ENCODE results near the gene SAE1.
"Not testable (repeated sequence)": the region's sequence is repeated elsewhere in the genome, so short reads cannot be mapped to it uniquely, and the experiment has no call there.

Gene SAE1

DNA sequence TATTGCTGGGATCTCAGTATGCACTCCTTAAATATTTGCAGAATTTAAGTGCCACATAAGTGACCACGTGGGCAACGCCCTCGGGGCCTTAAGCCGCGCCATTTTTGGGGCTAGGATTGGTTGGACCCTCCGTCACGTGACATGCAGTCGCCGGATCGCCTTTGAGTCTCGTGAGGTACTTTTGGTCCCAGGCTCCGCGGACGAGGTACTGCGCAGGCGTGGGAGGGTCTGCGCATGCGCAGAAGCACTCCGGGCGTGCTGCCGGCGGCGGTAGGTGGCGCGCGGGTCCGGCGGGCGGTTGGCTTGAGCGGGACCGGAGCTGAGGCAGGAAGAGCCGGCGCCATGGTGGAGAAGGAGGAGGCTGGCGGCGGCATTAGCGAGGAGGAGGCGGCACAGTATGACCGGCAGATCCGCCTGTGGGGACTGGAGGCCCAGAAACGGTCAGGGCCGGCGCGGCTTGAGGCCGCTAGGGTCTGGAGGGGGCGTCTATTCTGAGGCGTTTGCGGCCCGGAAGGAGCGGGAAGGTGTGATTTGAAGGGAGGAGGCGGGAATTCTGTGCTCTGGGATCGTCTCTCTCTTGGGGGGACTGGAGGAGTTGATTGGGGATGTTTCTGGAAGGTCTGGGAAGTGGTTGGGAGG is at the start of gene SAE1:
Gene SAE1 (plus strand): TSS at position 247 of the 639 bp plus-strand sequence. CDS start 96 bp downstream, at position 343.
- DNase-seq, result peak; percentile 95 to 96

DNA sequence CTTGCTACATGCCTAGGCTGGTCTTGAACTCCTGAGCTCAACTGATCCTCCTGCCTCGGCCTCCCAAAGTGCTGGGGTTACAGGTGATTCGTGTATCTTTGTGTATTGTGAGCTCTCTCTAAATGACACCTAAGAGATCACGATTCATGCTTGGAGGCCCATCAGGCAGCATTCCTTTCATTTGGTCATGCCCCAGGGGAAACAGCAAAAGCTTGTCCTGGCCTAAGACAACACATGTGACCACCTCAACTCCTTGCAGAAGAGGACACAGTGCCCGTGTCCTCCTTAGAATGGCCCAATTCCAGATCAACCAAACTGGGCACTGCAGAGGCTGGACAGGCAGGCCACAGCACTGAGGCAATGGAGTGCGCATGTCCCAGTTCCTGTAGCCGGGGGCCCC is 49.5 kb upstream of the SAE1 start:
- no peak for DNase-seq

DNA sequence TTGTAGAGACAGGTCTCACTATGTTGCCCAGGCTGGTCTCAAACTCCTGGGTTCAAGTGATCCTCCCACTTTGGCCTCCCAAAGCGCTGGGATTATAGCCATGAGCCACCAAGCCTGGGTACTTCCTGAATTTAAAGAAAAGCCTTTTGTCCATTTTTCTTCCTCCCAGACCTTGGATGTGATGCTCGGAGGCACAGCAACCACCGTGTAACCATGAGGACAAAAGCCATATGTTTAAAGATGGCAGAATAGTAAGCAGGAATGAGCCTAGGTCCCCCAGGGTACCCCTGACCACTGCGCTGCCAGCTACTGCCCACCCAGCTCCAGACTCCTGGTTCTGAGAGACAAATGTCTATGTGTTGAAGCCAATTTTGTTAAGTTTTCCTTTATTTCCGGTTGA is 48.1 kb upstream of the SAE1 start:
- no peak for DNase-seq

DNA sequence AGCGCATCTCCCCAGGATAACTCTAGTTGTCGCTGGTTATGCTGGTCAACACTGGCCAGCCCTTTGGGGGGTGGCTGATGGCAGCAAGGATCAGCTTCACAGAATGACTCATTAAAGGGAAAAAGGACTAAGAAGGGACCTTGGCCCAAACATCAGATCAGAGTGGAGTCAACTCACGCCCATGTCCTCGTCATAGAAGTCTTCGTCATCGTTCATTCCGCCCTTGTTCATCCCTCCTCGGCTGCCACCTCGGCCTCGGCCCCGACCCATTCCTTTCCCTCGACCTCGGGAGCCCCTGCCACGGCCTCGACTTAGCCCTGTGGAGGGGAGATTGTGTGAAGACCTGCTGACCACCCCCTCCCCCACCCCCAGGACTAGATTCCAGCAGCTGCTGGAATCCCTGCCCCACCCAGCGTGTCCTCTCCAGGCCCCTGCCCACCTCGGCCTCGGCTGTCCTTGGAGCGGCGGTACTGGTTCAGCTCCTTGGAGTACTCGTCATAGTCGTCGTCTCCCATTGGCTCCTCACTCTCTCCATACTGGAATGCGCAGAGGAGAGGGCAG is 45.7 kb upstream of the SAE1 start:
- no peak for DNase-seq

DNA sequence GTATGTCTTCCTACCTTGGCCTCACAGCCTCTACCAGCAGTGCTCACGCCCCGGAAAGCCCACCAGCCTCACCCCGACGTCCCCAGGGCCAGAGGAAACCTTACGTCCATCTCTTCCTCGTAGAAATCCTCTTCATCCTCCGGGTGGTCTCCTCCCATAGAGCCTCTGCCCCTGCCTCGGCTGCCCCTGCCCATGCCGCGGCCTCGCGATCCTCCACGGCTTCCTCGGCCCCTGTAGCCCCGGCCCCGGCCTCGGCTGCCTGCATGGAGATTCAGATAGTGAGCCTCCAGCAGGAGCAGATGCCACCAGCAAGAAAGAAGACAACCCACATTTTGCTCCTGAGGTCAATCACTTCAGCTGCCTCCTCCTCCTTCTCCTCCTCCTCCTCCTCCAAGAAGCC is 44.4 kb upstream of the SAE1 start:
- DNase-seq, result no peak

DNA sequence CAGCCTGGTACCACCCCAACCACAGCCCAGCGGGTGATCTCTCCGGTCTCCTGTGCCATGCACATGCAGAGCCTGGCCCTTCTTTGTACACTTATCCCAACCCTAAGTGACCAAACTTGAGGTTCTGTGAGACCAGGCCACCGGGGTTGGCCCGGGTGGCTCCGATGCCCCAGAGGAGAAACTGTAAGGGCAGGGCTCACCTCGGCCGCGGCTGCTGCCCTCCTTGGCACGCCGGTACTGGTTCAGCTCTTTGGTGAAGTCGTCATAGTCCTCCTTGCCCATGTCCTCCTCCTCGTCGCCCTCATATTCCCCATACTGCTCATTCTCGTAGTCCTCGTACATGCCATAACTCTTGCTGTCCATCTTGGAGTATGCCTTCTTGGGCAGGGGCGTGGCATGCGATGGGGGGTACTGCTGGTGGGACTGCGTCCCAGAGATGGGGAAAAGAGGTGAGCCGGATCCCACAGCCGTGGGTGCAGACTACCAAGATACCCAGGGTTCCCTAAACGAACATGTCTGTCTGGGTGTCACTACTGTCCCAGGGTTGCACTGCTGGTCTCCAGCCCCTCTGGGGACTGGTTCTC is 40.8 kb upstream of the SAE1 start:
- DNase-seq, result no peak

DNA sequence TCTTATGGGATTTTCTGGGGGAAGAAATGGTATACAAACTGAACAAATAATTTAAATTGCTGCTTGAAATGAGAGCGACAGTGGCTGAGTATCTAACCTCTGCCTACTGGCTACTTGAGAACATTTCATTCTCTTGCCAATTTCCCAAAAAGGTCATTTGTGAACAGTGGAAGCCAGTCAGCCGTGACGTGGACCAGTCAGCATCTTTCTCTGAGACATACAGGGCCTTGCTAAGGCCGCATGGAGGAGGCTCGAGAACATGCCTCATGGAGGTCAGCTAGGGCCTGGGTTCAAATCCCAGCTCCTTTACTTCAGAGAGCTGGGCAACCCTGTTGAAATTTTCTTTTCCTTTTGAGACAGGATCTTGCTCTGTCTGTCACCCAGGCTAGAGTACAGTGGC is 37.4 kb upstream of the SAE1 start:
- no peak for DNase-seq

DNA sequence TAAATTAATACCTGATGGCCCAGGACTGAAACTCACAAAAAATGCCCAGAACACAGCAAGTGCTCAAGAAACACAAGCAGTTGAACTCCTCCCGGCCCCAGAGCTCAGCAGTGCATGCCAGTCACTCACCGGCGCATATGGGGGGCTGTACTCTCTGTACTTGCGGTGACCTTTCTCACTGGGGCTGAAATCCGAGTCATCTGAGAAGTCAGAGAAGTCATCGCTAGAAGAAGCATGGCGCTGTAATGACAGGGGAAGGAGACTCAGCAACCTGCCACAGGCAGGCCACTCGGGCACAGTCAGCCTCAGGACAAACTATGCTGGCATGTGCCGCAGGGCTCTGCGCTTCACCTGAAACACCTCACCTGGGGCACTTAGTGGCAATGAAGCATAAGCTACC is 36.8 kb upstream of the SAE1 start:
- peak in 1 of 2 donors; percentile 8 for DNase-seq

DNA sequence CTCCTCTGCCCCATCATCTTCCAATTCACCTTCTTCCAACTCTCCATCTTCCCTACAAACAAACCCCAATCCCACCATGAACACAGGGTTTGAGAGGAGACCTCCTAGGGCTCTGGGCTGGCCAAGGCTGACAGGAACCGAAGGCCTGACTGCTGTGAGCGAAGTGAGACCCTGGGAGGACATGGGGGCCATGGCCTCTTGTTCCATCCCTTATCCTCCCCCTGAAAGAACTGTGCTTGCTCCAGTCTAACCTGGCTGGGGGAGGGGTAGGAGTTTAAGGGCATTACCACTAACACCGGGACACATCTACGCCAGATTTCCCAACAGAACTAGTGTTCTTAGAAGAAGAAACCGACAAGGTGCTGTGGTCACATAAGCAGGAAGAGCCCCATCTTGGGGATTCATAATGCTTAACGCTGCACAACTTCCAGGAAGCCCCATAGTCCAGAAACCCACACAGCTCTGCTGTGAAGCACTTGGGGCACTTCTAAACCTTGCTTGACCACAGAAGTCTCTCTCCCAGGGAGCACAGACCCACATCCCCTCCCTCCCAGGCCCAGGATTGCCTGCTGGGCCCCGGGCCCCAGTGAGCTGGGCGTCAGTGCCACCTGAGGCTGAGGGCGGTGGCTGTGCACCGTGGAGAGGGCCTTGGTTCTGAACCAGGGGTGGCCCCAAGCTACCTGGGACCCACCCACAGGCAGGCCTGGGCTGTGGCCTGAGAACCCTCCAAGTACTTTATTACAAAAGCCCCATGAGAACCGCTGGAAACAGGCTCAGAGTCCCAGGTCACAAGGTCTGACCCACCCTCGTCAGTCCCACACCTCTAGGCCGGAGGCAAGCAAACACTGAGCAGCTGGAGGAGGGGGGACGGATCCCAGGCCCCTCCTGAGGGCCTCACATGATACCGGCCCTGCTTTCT is 35.8 kb upstream of the SAE1 start:
- peak; percentile 16 to 57 for DNase-seq

DNA sequence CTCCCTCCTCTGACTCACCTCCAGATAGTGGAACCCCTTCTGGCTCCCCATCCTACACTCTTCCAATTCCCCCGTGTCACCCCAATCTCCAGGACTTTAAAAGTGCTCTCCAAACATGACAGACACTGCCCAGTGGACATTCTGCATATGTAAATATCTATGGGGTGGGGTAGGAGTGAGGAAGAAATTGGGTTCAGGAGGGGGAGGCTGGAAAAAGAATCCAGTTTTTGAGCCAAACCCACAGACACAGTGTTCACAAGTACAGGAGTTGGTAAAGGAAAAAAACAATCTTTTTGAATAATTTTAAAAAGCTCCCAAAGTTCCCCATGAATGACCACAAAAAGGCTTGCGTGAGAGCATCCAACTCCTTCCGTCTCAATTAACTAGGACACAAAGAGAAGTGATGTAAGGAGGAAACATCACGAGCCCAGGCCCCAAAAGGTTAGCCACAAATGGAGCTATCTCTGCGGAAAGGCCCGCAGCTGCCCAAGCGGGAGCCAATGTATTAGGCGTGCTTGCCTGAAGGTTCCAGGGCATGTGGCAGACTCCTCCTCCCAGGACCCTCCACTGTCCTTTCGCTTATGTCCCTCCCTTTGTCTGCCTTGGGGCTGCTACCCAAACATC is 35.0 kb upstream of the SAE1 start:
- peak in 1 of 2 donors; percentile 21 for DNase-seq

DNA sequence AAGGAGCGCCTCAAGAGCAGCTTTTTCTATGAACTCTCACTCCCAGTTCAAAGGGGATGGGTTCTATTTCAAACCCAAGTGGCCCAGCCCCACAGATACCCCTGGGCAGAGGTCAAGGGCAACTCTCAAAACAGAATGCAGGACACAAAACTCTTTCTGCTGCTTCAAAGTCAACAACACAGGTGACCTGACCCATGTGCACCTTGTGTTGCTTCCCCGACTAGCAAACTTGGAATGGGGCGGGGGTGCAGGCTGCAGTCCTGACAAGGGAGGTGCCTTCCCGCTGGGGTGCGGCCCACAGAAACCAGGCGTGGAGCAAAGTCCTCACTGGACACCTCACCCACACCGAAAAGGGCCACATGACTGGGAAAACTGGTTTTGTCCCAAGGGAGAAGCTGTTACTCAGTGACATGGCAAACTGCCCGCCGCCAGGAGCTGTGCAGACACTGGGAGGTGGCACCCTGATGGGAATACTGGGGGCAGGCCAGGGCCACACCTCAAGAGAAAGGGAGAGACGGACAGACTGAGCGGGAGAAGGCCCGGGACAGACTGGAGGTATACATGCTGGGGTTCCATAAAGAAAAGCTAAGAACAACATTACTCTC is 34.4 kb upstream of the SAE1 start:
- no peak for DNase-seq

DNA sequence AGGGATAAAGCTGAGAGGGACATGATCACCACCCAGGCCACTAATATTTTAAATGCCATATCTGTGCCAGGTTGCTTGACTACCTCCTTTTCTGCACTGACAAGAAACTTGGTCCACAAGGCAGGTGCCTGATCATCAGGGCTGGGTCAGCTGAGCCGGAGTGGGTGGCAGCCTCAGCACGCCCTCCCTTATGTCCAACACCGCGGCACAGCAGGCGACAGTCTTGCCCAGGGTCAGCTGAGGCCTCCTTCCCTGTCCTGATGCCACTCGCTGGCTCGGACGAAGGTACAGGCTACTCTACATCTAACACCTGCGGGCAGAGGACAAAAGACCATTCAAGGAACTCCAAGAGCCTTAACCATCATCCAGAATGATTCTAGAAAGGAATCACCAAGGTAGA is 33.9 kb upstream of the SAE1 start:
- no peak for DNase-seq

DNA sequence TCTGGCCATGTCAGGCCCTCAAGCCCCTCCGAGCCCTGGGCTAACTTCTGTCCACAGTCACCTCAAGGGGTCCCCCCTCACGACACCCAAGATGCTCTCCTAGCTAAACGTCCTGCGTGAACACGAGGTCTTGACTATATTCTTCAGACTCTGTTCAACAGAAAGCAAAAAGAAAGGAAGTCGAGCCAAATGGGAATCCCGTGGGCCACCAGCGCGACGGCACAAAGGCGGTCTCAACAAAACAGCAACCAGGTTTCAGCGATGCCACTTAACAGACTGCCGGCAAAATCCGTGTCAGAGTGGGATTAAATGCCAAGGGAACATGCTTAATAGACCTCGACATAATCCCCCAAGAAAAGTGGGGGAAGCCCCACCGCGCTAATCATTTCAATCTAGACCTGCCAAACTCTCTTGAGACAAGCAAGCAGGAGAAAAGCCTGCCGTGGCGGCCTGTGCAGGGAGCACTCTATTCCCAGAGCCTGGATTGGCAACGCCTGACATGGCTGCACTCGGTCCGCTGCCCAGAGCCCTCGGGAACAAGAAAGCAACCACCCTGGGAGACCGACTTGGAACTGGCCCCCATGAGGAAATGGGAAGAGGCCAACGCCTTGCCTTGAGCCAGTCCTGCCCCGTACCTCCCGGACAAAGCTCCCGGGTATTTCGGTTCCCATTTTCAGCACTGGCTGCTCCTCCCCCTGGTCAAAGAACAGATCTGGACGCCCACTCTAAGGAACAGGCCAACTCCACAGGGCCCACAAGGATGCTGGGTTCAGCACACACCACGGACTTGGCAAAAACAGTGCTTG is 33.0 kb upstream of the SAE1 start:
- DNase-seq, result no peak

DNA sequence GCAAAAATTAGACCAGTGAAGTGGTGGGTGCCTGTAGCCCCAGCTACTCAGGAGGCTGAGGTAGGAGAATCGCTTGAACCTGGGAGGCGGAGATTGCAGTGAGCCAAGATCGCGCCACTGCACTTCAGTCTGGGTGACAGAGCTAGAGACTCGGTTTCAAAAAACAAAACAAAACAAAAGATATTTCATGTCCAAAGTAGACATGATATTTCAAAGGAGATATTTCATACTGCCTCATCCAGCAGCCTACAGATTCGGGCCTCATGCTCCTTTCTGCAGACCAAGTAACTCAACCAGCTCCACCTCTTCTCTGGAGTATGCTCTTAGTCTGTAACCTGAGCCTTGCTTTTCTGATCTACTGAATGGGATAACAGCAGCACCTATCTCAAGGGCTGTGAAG is 32.0 kb upstream of the SAE1 start:
- DNase-seq, result no peak

DNA sequence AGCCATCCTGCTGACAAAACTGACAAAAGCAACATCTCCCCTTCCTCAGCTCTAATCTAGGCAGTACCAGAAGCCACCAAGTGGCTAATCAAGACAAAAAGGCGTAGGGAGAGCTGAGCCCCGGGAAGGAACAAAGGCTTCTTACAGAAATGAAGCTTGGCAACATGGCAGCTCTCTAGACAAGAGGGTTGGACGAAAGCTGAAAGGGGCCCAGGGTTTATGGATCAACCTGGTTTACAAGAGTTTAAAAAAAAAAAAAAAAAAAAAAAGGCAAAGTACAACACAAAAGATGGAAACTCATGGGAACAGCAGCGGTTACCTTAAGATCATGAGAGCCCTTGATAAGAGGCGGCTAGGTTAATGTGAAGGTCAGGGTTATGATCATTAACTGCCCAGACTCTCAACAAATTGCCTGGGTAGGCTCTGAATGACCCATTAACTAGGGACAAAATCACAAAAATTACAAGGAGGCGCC is 31.0 kb upstream of the SAE1 start:
- no peak for DNase-seq

DNA sequence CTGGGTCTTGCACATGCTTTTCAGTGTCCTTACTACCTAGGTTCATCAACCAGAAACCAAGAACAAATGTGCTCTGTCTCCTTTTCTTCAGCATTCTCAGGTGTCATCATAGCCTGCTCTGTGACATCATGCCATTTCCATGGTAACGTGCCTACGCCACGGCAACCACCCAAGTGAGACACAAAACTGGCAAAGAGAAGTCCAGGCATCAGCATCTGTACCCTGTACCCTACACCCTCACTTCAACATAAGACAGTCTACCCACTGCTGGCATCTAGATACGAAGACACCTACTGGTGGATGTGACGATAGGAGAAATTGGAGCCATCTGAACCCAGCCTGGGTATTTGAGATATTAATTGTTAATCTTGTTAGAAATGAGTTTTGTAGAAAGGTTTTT is 30.3 kb upstream of the SAE1 start:
- DNase-seq, result peak; percentile 13 to 34

DNA sequence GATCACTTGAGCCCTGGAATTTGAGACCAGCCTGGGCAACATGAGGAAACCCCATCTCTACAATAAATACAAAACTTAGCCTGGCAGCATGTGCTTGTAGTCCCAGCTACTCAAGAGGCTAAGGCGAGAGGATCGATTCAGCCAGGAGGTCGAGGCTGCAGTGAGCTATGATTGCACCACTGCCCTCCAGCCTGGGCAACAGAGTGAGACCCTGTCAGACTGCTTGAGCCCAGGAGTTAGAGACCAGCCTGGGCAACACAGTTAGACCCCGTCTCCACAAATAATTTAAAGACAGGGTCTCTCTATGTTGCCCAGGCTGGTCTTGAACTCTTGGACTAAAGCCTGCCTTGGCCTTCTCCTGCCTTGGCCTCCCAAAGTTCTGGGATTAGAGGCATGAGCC is 29.5 kb upstream of the SAE1 start:
- not testable (repeated sequence) for DNase-seq

DNA sequence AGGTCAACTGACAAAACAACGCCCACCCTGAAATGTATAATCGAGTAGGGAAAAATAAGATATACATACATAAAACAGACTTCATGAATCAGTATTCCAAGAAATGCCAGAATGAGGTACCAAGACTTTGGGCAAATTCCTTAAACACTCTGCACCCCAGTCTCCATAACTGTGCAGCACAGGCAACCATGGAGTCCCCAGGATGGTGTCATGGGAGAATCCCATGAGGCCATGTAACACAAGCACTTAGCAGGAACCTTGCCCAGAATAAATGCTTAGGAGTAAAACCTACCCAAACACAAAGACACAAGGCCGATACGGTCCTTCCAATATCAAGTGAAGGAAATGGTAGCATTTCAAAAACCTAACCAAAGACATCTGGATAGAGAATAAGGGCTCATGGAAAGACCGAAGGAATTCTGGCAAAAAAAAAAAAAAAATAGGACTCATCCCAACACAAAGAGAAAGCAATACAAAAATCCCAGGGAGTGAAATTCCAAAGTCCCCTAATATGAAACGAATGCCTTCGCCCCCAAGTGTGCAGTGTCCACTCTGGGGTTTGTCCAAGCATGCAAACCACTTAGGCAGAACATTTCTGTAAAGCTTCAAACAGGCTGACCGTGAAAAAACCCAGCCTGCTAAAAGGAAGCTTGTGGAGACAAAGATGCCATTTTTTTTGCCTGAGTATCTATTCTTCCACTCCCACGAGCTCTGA is 28.1 kb upstream of the SAE1 start:
- no peak for DNase-seq

DNA sequence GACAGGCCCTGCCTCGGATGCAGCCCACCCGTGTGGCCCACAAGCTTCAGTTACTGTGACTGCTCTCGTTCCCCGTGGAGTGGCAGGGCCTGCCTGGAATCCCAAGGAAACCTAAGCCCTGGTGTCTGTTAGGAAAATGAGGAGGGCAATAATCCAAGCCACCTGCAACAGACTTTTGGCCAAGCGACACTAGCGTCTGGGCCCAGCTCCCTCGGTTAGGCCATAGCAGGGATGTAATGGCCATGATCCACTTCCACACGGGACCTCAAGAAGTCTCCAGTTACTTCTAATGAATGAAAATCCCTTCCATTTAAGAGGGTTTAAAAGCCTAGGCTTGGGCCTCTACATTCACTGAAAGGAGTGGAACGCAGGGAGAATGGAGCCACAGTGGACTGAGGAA is 26.0 kb upstream of the SAE1 start:
- DNase-seq, result no peak

DNA sequence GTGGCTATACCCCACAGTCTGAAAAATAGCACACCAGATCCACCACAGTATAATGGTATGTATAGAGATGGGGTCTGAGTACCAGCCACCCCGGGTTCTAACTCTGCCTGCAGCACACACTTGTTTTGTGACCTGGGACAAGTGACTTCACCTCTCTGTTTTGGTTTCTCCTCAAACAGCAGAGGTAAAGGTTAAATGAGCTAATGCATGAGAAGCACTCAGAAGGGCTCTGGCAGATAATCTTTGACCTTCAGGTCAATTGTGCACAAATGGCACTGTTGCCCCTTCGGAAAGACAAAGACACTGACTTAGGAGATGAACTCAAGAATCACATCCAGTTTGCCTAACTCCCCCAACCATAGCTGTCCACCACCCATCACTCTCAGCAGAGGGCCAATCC is 24.8 kb upstream of the SAE1 start:
- no peak for DNase-seq

DNA sequence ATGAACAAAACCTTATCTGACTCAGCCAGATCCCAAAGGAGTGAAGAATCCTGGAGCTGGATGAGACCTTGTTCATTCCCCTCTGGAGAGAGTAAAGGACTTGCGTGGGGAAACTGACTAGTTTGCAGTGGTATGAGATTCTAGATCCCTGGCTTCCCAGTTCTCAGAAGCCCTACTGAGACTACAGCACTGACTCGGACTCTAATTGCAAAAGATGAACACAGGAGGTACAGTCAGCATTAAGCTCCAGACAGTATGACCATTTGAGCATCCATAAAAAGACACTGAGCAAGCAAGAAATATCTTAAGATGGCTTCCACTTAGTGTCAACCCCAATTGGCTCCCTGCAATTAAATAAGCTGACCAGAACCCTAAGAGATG is 23.8 kb upstream of the SAE1 start:
- DNase-seq, result no peak
